ENCODE measurements around the gene CRYL1.
A peak's percentile ranks its signal among the peaks of the same experiment; 100 is the strongest.

CRYL1 gene

GRCh38 chr13:20492641-20493040 is 33.0 kb downstream of the CRYL1 start:
- peak; percentile 12 for DNase-seq (ENCODE audit: low spot score)

GRCh38 chr13:20491926-20492435 is 33.7 kb downstream of the CRYL1 start:
- DNase-seq (ENCODE audit: low spot score) = no peak

GRCh38 chr13:20489185-20489820 is 36.4 kb downstream of the CRYL1 start:
- DNase-seq (ENCODE audit: low spot score) = peak; percentile 30

GRCh38 chr13:20487927-20488326 is 37.7 kb downstream of the CRYL1 start:
- DNase-seq (ENCODE audit: low spot score) = no peak

- no peak for DNase-seq (ENCODE audit: low spot score)
Observed at GRCh38 chr13:20482787-20483186, 42.9 kb downstream of the CRYL1 start.

GRCh38 chr13:20482275-20482761 is 43.3 kb downstream of the CRYL1 start:
- DNase-seq (ENCODE audit: low spot score) = no peak

GRCh38 chr13:20477394-20477793 is 48.3 kb downstream of the CRYL1 start:
- no peak for DNase-seq (ENCODE audit: low spot score)

GRCh38 chr13:20475927-20476691 is 49.5 kb downstream of the CRYL1 start:
- no peak for DNase-seq (ENCODE audit: low spot score)

- no peak for DNase-seq (ENCODE audit: low spot score)
Observed at GRCh38 chr13:20474515-20474914, 51.1 kb downstream of the CRYL1 start.

GRCh38 chr13:20473888-20474287 is 51.8 kb downstream of the CRYL1 start:
- no peak for DNase-seq (ENCODE audit: low spot score)

GRCh38 chr13:20473139-20473538 is 52.5 kb downstream of the CRYL1 start:
- no peak for DNase-seq (ENCODE audit: low spot score)

- no peak for DNase-seq (ENCODE audit: low spot score)
Observed at GRCh38 chr13:20472531-20472930, 53.1 kb downstream of the CRYL1 start.

- no peak for DNase-seq (ENCODE audit: low spot score)
Observed at GRCh38 chr13:20470136-20470535, 55.5 kb downstream of the CRYL1 start.

GRCh38 chr13:20466371-20466770 is 59.3 kb downstream of the CRYL1 start:
- DNase-seq (ENCODE audit: low spot score) = no peak

GRCh38 chr13:20465218-20465879 is 60.3 kb downstream of the CRYL1 start:
- no peak for DNase-seq (ENCODE audit: low spot score)

- no peak for DNase-seq (ENCODE audit: low spot score)
Observed at GRCh38 chr13:20462921-20463320, 62.7 kb downstream of the CRYL1 start.

- no peak for DNase-seq (ENCODE audit: low spot score)
Observed at GRCh38 chr13:20462533-20462915, 63.1 kb downstream of the CRYL1 start.

- no peak for DNase-seq (ENCODE audit: low spot score)
Observed at GRCh38 chr13:20461860-20462532, 63.7 kb downstream of the CRYL1 start.

- DNase-seq (ENCODE audit: low spot score) = no peak
Observed at GRCh38 chr13:20461481-20461859, 64.2 kb downstream of the CRYL1 start.

- no peak for DNase-seq (ENCODE audit: low spot score)
Observed at GRCh38 chr13:20460761-20461160, 64.9 kb downstream of the CRYL1 start.

GRCh38 chr13:20457670-20458069 is 68.0 kb downstream of the CRYL1 start:
- no peak for DNase-seq (ENCODE audit: low spot score)

GRCh38 chr13:20456737-20457136 is 68.9 kb downstream of the CRYL1 start:
- no peak for DNase-seq (ENCODE audit: low spot score)

Data from GM03348 (cell line).